Heart left ventricle (tissue), 13 donors: ENCODE data around the gene LGALS3BP.

Source experiments
- POLR2A ChIP-seq, 2 donors: fragments of 450-650 bp; IDR thresholded peaks; one replicate each; pipeline ENCODE4 v1.6.1; 2017; ENCODE audit warnings: antibody characterized with exemption in 2 of 2, mild to moderate bottlenecking in 2 of 2, moderate library complexity in 2 of 2
- TF ChIP-seq, protein P1 (sequence below), 12 donors: fragments of 200-600 bp; sonication (generic) in 4 of 12; IDR thresholded peaks; one replicate each; pipeline versions ENCODE4 v1.5.0 to v1.8.0; 2018 to 2022; ENCODE audit warnings: antibody characterized with exemption in 12 of 12, mild to moderate bottlenecking in 5 of 12
- donor health status: ischemic (EF 13 %, LVEDD 7.1; RV severe dilation, severe dysfunction).
- donor health status: DM: no; HTN: yes; CAD: no.
- donor health status: DM: no; HTN: no; CAD: no.
- donor health status: ischemic (EF 25% LVEDD 6.9; RV normal size, moderate dysfunction).
- donor health status: ischemic (EF 25% LVEDD 5.7; RV mildly dilated, moderate dysfunction).
- donor health status: ischemic (EF 35%, LVEDD 5.7; RV mildly dilated, moderate dysfunction).
- donor health status: nonischemic (EF 11% LVEDD 7.7; RV severe dilation, severe dysfunction).
- donor health status: DM: yes; HTN: yes; CAD: no.
- donor health status: PGD.
- donor health status: ischemic (EF 29% LVEDD 5.4; RV normal size, mild dysfunction).
- donor health status: nonischemic (EF 23%, LVEDD 6.1; RV moderate dilation, normal function).

GRCh38 chr17:79001190-79002020 lies 21.7 kb upstream of the LGALS3BP start:
- TF ChIP-seq, protein P1, sequence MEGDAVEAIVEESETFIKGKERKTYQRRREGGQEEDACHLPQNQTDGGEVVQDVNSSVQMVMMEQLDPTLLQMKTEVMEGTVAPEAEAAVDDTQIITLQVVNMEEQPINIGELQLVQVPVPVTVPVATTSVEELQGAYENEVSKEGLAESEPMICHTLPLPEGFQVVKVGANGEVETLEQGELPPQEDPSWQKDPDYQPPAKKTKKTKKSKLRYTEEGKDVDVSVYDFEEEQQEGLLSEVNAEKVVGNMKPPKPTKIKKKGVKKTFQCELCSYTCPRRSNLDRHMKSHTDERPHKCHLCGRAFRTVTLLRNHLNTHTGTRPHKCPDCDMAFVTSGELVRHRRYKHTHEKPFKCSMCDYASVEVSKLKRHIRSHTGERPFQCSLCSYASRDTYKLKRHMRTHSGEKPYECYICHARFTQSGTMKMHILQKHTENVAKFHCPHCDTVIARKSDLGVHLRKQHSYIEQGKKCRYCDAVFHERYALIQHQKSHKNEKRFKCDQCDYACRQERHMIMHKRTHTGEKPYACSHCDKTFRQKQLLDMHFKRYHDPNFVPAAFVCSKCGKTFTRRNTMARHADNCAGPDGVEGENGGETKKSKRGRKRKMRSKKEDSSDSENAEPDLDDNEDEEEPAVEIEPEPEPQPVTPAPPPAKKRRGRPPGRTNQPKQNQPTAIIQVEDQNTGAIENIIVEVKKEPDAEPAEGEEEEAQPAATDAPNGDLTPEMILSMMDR (IDR thresholded peaks at IDR 0.05): no peak
- no peak for TF ChIP-seq POLR2A (IDR thresholded peaks at IDR 0.05)
